GM12875 (cell line): ENCODE data around the gene PLS1.

Source experiments
- H3K4me3 ChIP-seq: one replicate; pipeline ENCODE4 v1.5.1; 2011; ENCODE audit warnings: low read depth, low read length, control low read depth
- CTCF ChIP-seq: IDR thresholded peaks from 2 replicates; pipeline ENCODE4 v1.5.1; 2011; ENCODE audit warnings: low read depth, mild to moderate bottlenecking, control low read depth, inconsistent platforms, low read length, moderate library complexity, borderline replicate concordance; ENCODE audit not compliant: insufficient read depth

The PLS1 gene

GRCh38 chr3:142723968-142724681 is 127.9 kb downstream of the PLS1 start, which contains the start of gene TRPC1:
Gene TRPC1 (plus strand): TSS chr3:142724034. CDS start chr3:142724560, 526 bp downstream.
- H3K4me3 ChIP-seq: peak within 1 kb of the TSS; percentile 64
- no peak for TF ChIP-seq CTCF

GRCh38 chr3:142724682-142725356 is 128.6 kb downstream of the PLS1 start:
- no peak for TF ChIP-seq CTCF
- peak overlapping the region; percentile 64 for H3K4me3 ChIP-seq

GRCh38 chr3:142725357-142725739 is 129.2 kb downstream of the PLS1 start:
- no peak for TF ChIP-seq CTCF
- H3K4me3 ChIP-seq: no peak overlapping the region

GRCh38 chr3:142726017-142726416 is 129.8 kb downstream of the PLS1 start:
- no peak overlapping the region for H3K4me3 ChIP-seq
- TF ChIP-seq CTCF: no peak

- no peak overlapping the region for H3K4me3 ChIP-seq
- no peak for TF ChIP-seq CTCF
Observed at GRCh38 chr3:142732066-142732465, 135.9 kb downstream of the PLS1 start.

GRCh38 chr3:142734834-142735233 is 138.6 kb downstream of the PLS1 start:
- TF ChIP-seq CTCF: no peak
- H3K4me3 ChIP-seq: no peak overlapping the region

- TF ChIP-seq CTCF: no peak
- H3K4me3 ChIP-seq: no peak overlapping the region
Observed at GRCh38 chr3:142735462-142735861, 139.3 kb downstream of the PLS1 start.
